DND-41 (cell line): ENCODE data around the gene CACNA2D1.

Experiments
- CTCF ChIP-seq: IDR thresholded peaks from 2 replicates; pipeline ENCODE4 v1.5.1; 2012; ENCODE audit warnings: borderline replicate concordance, low read length, moderate library complexity, mild to moderate bottlenecking; ENCODE audit not compliant: poor library complexity, severe bottlenecking; ENCODE audit errors: extremely low read depth
- EZH2 ChIP-seq: IDR thresholded peaks from 3 replicates; pipeline ENCODE4 v1.6.1; 2012; ENCODE audit warnings: borderline replicate concordance, low read depth, mild to moderate bottlenecking, moderate library complexity, low read length, inconsistent platforms; ENCODE audit not compliant: severe bottlenecking

- TF ChIP-seq CTCF = no peak
- no peak for TF ChIP-seq EZH2
Observed at GRCh38 chr7:82223580-82223979, 220.0 kb downstream of the CACNA2D1 start.
